Lung (tissue), 12 donors: ENCODE data around the gene TFDP1. TPM values are rescaled to one million over a fixed set of nuclear protein-coding genes. Genes with fewer than 3 reads are reported as not detected.

Experiments used
- ATAC-seq: fragments of 200-7000 bp; cut with Tn5 transposase; one replicate; pipeline ENCODE4 v1.9.1; 2020; ENCODE audit warnings: moderate number of reproducible peaks; ENCODE audit not compliant: insufficient read depth, low FRiP score
- DNase-seq, 3 donors: peaks; one replicate each; pipeline ENCODE4 v3.0.0-alpha.2; 2013 to 2017
- H3K27ac ChIP-seq, 2 donors: one replicate each; pipeline ENCODE4 v1.5.1; 2013; ENCODE audit warnings: mild to moderate bottlenecking in 2 of 2, moderate library complexity in 2 of 2, control low read depth in 1 of 2, inconsistent platforms in 1 of 2, low read depth in 1 of 2, low read length in 1 of 2
- H3K27me3 ChIP-seq, 3 donors: one replicate each; pipeline ENCODE4 v1.5.1; 2013; ENCODE audit warnings: low read length in 2 of 3; ENCODE audit not compliant: control insufficient read depth in 3 of 3, insufficient read depth in 3 of 3
- H3K36me3 ChIP-seq, 4 donors: one replicate each; pipeline ENCODE4 v1.5.1; 2013; ENCODE audit warnings: low read length in 4 of 4, mild to moderate bottlenecking in 1 of 4, moderate library complexity in 1 of 4; ENCODE audit not compliant: control insufficient read depth in 4 of 4, insufficient read depth in 4 of 4
- H3K4me1 ChIP-seq, 5 donors: one replicate each; pipeline ENCODE4 v1.5.1; 2013; ENCODE audit warnings: low read length in 5 of 5, mild to moderate bottlenecking in 2 of 5, moderate library complexity in 1 of 5; ENCODE audit not compliant: control insufficient read depth in 5 of 5, insufficient read depth in 5 of 5
- H3K4me3 ChIP-seq: one replicate; pipeline ENCODE4 v1.5.1; 2013; ENCODE audit warnings: mild to moderate bottlenecking, control low read depth, moderate library complexity
- H3K9ac ChIP-seq, 2 donors: one replicate each; pipeline ENCODE4 v1.5.1; 2013; ENCODE audit warnings: low read length in 2 of 2, control low read depth in 1 of 2; ENCODE audit not compliant: insufficient read depth in 1 of 2
- H3K9me3 ChIP-seq, 4 donors: one replicate each; pipeline ENCODE4 v1.5.1; 2013; ENCODE audit warnings: low read length in 3 of 4, mild to moderate bottlenecking in 1 of 4, moderate library complexity in 1 of 4; ENCODE audit not compliant: control insufficient read depth in 4 of 4, insufficient read depth in 3 of 4
- WGBS, 2 donors: extraction: QIAGEN DNeasy Blood & Tissue Kit; methylation state at CpG; one replicate each; pipeline ENCODE4 v1.1.7; 2013; 5-methylcytosine and 5-hydroxymethylcytosine counted together
- polyA plus RNA-seq, 2 donors: library from polyadenylated mRNA; stranded (reverse); fragments of 200-250 nt; gene quantifications; one replicate each; pipeline ENCODE4 v1.2.1, GENCODE V29; 2013
- total RNA-seq, 2 donors: library from RNA; depleted of rRNA in 1 of 2; stranded (reverse); fragments of >200 nt in 1 of 2; gene quantifications; one replicate each; pipeline ENCODE4 v1.2.1, GENCODE V29; 2014 to 2021
- TF ChIP-seq, protein P1 (sequence below): IDR thresholded peaks from 2 replicates; pipeline ENCODE4 v1.5.1; 2012; ENCODE audit warnings: mild to moderate bottlenecking; ENCODE audit errors: control extremely low read depth, extremely low read depth
- donor health status: control.
- donor health status: control.
- donor health status: Bipolar disorder and iron deficiency.
- donor health status: healthy.
- donor health status: DM: yes; HTN: yes; CAD: no.

TFDP1 gene
- total and polyA plus RNA-seq, 4 donors: 19.6 to 44.2 (median 40.3) TPM

DNA sequence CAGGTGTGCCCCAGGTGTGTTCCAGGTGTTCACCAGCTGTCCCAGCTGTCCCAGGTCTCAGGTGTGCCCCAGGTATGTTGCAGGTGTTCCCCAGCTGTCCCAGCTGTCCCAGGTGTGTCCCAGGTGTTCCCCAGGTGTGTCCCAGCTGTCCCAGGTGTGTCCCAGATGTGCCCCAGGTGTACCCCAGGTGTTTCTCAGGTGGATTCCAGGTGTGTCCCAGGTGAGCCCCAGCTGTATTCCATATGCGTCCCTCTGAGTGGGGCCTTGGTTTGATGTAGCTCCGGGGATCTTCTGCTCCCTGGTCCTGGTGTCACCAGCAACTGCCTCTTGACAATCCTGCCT lies 81.7 kb downstream of the TFDP1 start:
- ATAC-seq (no peak), DNase-seq (no peak)
- Histone ChIP-seq H3K36me3 (no peaks in the 10 kb centered on the region), H3K9ac (no peak overlapping the region), H3K4me3 (no peak overlapping the region), H3K27me3 (no peaks in the 10 kb centered on the region), H3K9me3 (no peaks in the 10 kb centered on the region), H3K4me1 (peaks cover 0 to 4% (median 0%) of the 10 kb centered on the region in 5 donors), H3K27ac (no peak overlapping the region)
- TF ChIP-seq, protein P1, sequence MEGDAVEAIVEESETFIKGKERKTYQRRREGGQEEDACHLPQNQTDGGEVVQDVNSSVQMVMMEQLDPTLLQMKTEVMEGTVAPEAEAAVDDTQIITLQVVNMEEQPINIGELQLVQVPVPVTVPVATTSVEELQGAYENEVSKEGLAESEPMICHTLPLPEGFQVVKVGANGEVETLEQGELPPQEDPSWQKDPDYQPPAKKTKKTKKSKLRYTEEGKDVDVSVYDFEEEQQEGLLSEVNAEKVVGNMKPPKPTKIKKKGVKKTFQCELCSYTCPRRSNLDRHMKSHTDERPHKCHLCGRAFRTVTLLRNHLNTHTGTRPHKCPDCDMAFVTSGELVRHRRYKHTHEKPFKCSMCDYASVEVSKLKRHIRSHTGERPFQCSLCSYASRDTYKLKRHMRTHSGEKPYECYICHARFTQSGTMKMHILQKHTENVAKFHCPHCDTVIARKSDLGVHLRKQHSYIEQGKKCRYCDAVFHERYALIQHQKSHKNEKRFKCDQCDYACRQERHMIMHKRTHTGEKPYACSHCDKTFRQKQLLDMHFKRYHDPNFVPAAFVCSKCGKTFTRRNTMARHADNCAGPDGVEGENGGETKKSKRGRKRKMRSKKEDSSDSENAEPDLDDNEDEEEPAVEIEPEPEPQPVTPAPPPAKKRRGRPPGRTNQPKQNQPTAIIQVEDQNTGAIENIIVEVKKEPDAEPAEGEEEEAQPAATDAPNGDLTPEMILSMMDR: no peak
- 89 to 92% methylated on average over 2 of the region's 2 CpGs for WGBS, 2 donors

DNA sequence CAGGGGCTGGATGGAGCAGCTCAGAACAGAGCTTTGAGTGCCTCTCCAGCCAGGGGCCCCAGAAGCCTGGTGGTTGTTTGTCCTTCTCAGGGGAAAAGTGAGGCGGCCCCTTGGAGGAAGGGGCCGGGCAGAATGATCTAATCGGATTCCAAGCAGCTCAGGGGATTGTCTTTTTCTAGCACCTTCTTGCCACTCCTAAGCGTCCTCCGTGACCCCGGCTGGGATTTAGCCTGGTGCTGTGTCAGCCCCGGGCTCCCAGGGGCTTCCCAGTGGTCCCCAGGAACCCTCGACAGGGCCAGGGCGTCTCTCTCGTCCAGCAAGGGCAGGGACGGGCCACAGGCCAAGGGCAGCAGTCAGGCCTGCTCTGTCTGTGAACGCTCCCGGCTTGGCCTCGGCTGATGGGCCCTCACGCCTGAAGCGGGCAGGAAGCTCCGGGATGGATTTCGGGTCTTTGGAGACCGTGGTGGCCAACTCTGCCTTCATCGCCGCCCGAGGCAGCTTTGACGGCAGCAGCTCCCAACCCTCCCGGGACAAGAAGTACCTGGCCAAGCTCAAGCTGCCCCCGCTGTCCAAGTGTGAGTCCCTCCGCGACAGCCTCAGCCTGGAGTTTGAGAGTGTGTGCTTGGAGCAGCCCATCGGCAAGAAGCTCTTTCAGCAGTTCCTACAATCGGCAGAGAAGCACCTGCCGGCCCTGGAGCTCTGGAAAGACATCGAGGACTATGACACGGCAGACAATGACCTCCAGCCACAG lies 82.6 kb downstream of the TFDP1 start, which contains the start of gene GRK1:
GRK1 (plus strand) TSS at position 269 of the 751 bp plus-strand sequence; CDS start at position 437, 168 bp downstream.
- ATAC-seq (no peak), DNase-seq (peak; percentile 43 to 59 (median 49))
- Histone ChIP-seq H3K9ac (no peak within 1 kb of the TSS), H3K36me3 (no peaks in the 10 kb centered on the region), H3K27ac (no peak within 1 kb of the TSS), H3K4me1 (peaks cover 0 to 4% (median 0%) of the 10 kb centered on the region in 5 donors), H3K27me3 (no peaks in the 10 kb centered on the region), H3K9me3 (no peaks in the 10 kb centered on the region), H3K4me3 (no peak within 1 kb of the TSS)
- WGBS, 2 donors: 81 to 87% methylated on average over 32 of the region's 32 CpGs
- TF ChIP-seq, protein P1: no peak

DNA sequence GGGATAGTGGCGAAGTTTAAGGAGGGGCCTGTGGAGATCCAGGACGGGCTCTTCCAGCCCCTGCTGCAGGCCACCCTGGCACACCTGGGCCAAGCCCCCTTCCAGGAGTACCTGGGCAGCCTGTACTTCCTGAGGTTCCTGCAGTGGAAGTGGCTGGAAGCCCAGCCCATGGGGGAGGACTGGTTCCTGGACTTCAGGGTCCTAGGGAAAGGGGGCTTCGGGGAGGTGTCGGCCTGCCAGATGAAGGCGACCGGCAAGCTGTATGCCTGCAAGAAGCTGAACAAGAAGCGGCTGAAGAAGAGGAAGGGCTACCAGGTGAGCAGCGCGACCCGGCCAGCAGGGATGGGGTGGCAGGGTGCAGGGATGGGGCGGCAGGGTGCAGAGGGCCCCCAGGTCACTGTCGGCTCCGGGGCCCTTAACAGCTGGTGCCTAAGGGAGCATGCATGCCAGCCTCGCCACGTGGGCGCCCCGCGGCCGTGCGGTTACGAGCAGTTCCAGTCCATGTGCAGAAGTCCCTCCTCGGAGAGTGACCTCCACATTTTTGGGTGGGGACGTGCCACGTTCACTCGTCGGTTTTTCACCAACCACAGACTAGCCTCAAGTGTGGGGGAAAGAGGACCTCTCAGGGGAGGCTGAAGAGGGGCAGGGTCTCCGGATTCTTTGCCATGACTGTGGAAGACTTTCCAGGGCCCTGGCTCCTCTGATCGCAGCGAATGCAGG lies 83.4 kb downstream of the TFDP1 start:
- no peaks in the 10 kb centered on the region for H3K9me3 ChIP-seq
- 92 to 95% methylated on average over 29 of the region's 29 CpGs for whole genome bisulfite sequencing, 2 donors
- DNase-seq (peak in 1 of 3 donors; percentile 11), ATAC-seq (no peak)
- H3K4me1 ChIP-seq: peaks cover 0 to 4% (median 0%) of the 10 kb centered on the region in 5 donors
- TF ChIP-seq, protein P1: no peak
- H3K27me3 ChIP-seq: no peaks in the 10 kb centered on the region
- no peak overlapping the region for H3K4me3 ChIP-seq
- H3K9ac ChIP-seq: no peak overlapping the region
- H3K36me3 ChIP-seq: no peaks in the 10 kb centered on the region
- H3K27ac ChIP-seq: no peak overlapping the region
